Right atrium auricular region (tissue), 2 donors: ENCODE data around the gene FICD. TPM values are rescaled to one million over a fixed set of nuclear protein-coding genes. Genes with fewer than 3 reads are reported as not detected.

Source experiments
- DNase-seq: peaks from one replicate; pipeline ENCODE4 v3.0.0-alpha.2; 2019; ENCODE audit warnings: low spot score
- H3K27ac ChIP-seq, 2 donors: fragments of 200-600 bp; sonication (generic); 1 replicate in 1 of 2; 2 replicates in 1 of 2; pipeline ENCODE4 v1.5.1; 2016 to 2019
- H3K27me3 ChIP-seq, 2 donors: fragments of 200-600 bp; sonication (generic); one replicate each; pipeline versions ENCODE4 v1.5.1 to v1.6.0; 2017 to 2019
- H3K36me3 ChIP-seq: fragments of 200-600 bp; sonication (generic); one replicate; pipeline ENCODE4 v1.5.1; 2016
- H3K4me1 ChIP-seq, 2 donors: fragments of 200-600 bp; sonication (generic); one replicate each; pipeline versions ENCODE4 v1.5.1 to v1.6.0; 2017 to 2019
- H3K4me3 ChIP-seq, 2 donors: fragments of 200-600 bp; sonication (generic); 1 replicate in 1 of 2; 2 replicates in 1 of 2; pipeline ENCODE4 v1.5.1; 2017 to 2019; ENCODE audit warnings: mild to moderate bottlenecking in 1 of 2, moderate library complexity in 1 of 2
- H3K9me3 ChIP-seq, 2 donors: fragments of 200-600 bp; sonication (generic); one replicate each; pipeline ENCODE4 v1.5.1; 2019
- total RNA-seq, 2 donors: library from RNA; depleted of rRNA; stranded (reverse); fragments of >200 nt; gene quantifications; one replicate each; pipeline ENCODE4 v1.1.0, GENCODE V29; 2016
- TF ChIP-seq, protein P1 (sequence below), 2 donors: fragments of 200-600 bp; sonication (generic); IDR thresholded peaks; one replicate each; pipeline ENCODE4 v1.5.1; 2019; ENCODE audit warnings: antibody characterized with exemption in 2 of 2

FICD gene
- total RNA-seq, 2 donors from 2014 or later = 2.6 to 7.5 TPM

- Histone ChIP-seq H3K27ac (no peak overlapping the region), H3K4me3 (no peak overlapping the region), H3K36me3 (peaks cover 66% of the 10 kb centered on the region), H3K27me3 (no peaks in the 10 kb centered on the region), H3K9me3 (no peaks in the 10 kb centered on the region), H3K4me1 (peaks cover 0 to 10% of the 10 kb centered on the region in 2 donors)
- DNase-seq = no peak
- TF ChIP-seq, protein P1, sequence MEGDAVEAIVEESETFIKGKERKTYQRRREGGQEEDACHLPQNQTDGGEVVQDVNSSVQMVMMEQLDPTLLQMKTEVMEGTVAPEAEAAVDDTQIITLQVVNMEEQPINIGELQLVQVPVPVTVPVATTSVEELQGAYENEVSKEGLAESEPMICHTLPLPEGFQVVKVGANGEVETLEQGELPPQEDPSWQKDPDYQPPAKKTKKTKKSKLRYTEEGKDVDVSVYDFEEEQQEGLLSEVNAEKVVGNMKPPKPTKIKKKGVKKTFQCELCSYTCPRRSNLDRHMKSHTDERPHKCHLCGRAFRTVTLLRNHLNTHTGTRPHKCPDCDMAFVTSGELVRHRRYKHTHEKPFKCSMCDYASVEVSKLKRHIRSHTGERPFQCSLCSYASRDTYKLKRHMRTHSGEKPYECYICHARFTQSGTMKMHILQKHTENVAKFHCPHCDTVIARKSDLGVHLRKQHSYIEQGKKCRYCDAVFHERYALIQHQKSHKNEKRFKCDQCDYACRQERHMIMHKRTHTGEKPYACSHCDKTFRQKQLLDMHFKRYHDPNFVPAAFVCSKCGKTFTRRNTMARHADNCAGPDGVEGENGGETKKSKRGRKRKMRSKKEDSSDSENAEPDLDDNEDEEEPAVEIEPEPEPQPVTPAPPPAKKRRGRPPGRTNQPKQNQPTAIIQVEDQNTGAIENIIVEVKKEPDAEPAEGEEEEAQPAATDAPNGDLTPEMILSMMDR (IDR thresholded peaks at IDR 0.05) = no peak
Measured at GRCh38 chr12:108519558-108519957, 4.5 kb downstream of the FICD start.

- no peaks in the 10 kb centered on the region for H3K9me3 ChIP-seq
- no peaks in the 10 kb centered on the region for H3K27me3 ChIP-seq
- H3K4me1 ChIP-seq = no peaks in the 10 kb centered on the region
- peaks cover 98% of the 10 kb centered on the region for H3K36me3 ChIP-seq
- TF ChIP-seq, protein P1 (IDR thresholded peaks at IDR 0.05) = no peak
- no peak overlapping the region for H3K27ac ChIP-seq
- DNase-seq = no peak
- H3K4me3 ChIP-seq = no peak overlapping the region
Measured at GRCh38 chr12:108523365-108523764, 8.3 kb downstream of the FICD start.

DNA sequence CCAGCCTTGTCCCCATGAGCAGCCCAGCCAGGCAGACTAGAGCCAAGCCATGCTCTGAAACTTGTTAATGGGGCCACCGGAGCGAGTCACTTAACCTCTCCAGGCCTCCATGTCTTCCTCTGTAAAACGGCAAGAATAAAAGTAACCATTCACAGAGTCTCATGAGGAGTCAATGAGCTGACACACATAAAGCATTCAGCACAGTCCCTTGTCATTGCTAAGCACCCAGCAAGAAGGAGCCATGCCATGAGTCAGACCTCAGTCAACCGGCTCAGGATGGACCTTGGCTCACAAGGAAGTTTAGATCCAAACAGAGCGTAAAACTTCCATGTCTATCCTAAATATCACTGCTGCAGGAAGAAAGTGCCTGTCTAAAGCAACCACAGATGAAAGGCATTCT lies 10.6 kb downstream of the FICD start:
- no peaks in the 10 kb centered on the region for H3K27me3 ChIP-seq
- no peak overlapping the region for H3K27ac ChIP-seq
- no peak overlapping the region for H3K4me3 ChIP-seq
- no peaks in the 10 kb centered on the region for H3K9me3 ChIP-seq
- TF ChIP-seq, protein P1 (IDR thresholded peaks at IDR 0.05) = no peak
- H3K4me1 ChIP-seq = no peaks in the 10 kb centered on the region
- peaks cover 98% of the 10 kb centered on the region for H3K36me3 ChIP-seq
- no peak for DNase-seq

DNA sequence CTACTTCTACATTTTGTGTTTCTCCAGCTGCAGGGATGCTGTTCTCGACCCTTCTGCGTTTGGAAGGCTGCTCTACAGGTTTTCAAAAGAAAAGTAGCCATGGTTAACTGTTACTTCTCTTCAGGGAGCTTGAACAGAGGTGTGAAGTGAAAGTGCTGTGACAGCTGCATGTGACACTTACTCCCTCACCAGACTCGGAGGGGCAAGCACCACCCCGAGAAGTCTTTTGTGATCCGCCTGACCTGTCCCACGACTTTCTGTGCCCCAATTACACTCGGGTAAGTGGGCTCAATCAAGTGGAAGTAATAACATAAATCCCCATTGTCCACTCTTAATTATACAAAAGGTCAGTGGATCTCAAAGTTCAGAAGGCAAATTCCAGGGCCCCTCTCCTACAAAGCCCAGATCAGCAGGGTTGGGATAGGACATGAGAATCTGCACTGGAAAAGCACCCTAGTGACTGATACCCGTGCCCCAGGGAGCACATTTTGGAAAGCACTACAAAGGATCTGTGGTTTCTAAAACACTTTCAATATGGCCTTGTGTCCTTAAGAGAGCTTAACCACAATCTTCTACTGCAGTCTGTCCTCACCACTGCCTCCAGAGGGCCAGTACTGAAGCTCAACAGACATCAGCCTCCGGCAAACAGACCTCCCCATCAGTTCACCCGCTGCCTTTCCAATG lies 11.5 kb downstream of the FICD start:
- no peak overlapping the region for H3K27ac ChIP-seq
- no peak for DNase-seq
- no peaks in the 10 kb centered on the region for H3K27me3 ChIP-seq
- TF ChIP-seq, protein P1 (IDR thresholded peaks at IDR 0.05) = no peak
- no peaks in the 10 kb centered on the region for H3K4me1 ChIP-seq
- H3K4me3 ChIP-seq = no peak overlapping the region
- no peaks in the 10 kb centered on the region for H3K9me3 ChIP-seq
- peaks cover 97% of the 10 kb centered on the region for H3K36me3 ChIP-seq

DNA sequence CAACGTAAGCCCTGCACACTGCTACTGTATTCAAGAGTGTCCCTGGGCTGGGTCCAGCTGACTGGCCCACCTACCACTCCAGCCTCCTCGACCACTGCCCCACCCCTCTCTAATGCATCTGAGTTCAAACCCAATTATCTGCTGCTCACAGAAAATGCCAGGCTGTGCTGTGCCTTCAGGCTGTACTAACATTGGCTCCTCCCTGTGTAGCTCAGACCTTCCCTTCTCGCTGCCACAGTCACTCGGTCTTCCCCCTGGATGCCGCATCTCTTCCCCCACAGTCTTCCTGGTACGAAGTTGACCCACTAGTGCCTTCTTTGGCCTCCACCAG lies 12.1 kb downstream of the FICD start:
- DNase-seq = no peak
- Histone ChIP-seq H3K36me3 (peaks cover 97% of the 10 kb centered on the region), H3K4me1 (no peaks in the 10 kb centered on the region), H3K4me3 (no peak overlapping the region), H3K27me3 (no peaks in the 10 kb centered on the region), H3K9me3 (no peaks in the 10 kb centered on the region), H3K27ac (no peak overlapping the region)
- TF ChIP-seq, protein P1 (IDR thresholded peaks at IDR 0.05) = no peak

- DNase-seq = no peak
- Histone ChIP-seq H3K9me3 (no peaks in the 10 kb centered on the region), H3K27me3 (no peaks in the 10 kb centered on the region), H3K27ac (no peak overlapping the region), H3K4me3 (no peak overlapping the region), H3K36me3 (peaks cover 92% of the 10 kb centered on the region), H3K4me1 (no peaks in the 10 kb centered on the region)
- TF ChIP-seq, protein P1 (IDR thresholded peaks at IDR 0.05) = no peak
Measured at GRCh38 chr12:108530161-108530560, 15.1 kb downstream of the FICD start.
